Measurements from ENCODE around the gene RALB.
"Not testable (repeated sequence)": the region's sequence is repeated elsewhere in the genome, so short reads cannot be mapped to it uniquely, and the experiment has no call there.

The RALB gene

GRCh38 chr2:120223034-120223912 is 29.4 kb upstream of the RALB start, which contains the start of gene TMEM185B:
Gene TMEM185B, minus strand, starts transcription at chr2:120223400. Its CDS starts 424 bp downstream, at chr2:120222976.
- DNase-seq (ENCODE audit: low read depth, low spot score), result peak; percentile 66
- peak within 1 kb of the TSS; percentile 63 for H3K4me3 ChIP-seq (ENCODE audit: low read length)

- peak overlapping the region; percentile 63 for H3K4me3 ChIP-seq (ENCODE audit: low read length)
- DNase-seq (ENCODE audit: low read depth, low spot score), result no peak
Observed at GRCh38 chr2:120224256-120224655, 28.4 kb upstream of the RALB start.

GRCh38 chr2:120224735-120225548 is 27.7 kb upstream of the RALB start:
- no peak overlapping the region for H3K4me3 ChIP-seq (ENCODE audit: low read length)
- DNase-seq (ENCODE audit: low read depth, low spot score), result no peak

GRCh38 chr2:120225549-120226065 is 27.0 kb upstream of the RALB start:
- no peak for DNase-seq (ENCODE audit: low read depth, low spot score)
- H3K4me3 ChIP-seq (ENCODE audit: low read length), result no peak overlapping the region

GRCh38 chr2:120226316-120226715 is 26.3 kb upstream of the RALB start:
- peak; percentile 37 for DNase-seq (ENCODE audit: low read depth, low spot score)

GRCh38 chr2:120227111-120227991 is 25.3 kb upstream of the RALB start:
- peak overlapping the region; percentile 20 for H3K4me3 ChIP-seq (ENCODE audit: low read length)
- DNase-seq (ENCODE audit: low read depth, low spot score), result peak; percentile 75

More at GRCh38 chr2:120226316-120226715, 26.3 kb upstream of the RALB start:
- H3K4me3 ChIP-seq (ENCODE audit: low read length), result no peak overlapping the region

GRCh38 chr2:120228503-120228902 is 24.1 kb upstream of the RALB start:
- DNase-seq (ENCODE audit: low read depth, low spot score), result peak; percentile 25
- H3K4me3 ChIP-seq (ENCODE audit: low read length), result no peak overlapping the region

GRCh38 chr2:120229341-120229740 is 23.3 kb upstream of the RALB start:
- H3K4me3 ChIP-seq (ENCODE audit: low read length), result no peak overlapping the region
- DNase-seq (ENCODE audit: low read depth, low spot score), result no peak

- no peak for DNase-seq (ENCODE audit: low read depth, low spot score)
- H3K4me3 ChIP-seq (ENCODE audit: low read length), result no peak overlapping the region
Observed at GRCh38 chr2:120230515-120231471, 21.9 kb upstream of the RALB start.

- DNase-seq (ENCODE audit: low read depth, low spot score), result no peak
- no peak overlapping the region for H3K4me3 ChIP-seq (ENCODE audit: low read length)
Observed at GRCh38 chr2:120231564-120231973, 21.1 kb upstream of the RALB start.

- H3K4me3 ChIP-seq (ENCODE audit: low read length), result peak overlapping the region; percentile 14
- no peak for DNase-seq (ENCODE audit: low read depth, low spot score)
Observed at GRCh38 chr2:120231974-120232635, 20.5 kb upstream of the RALB start.

GRCh38 chr2:120233292-120233691 is 19.4 kb upstream of the RALB start:
- H3K4me3 ChIP-seq (ENCODE audit: low read length), result no peak overlapping the region
- DNase-seq (ENCODE audit: low read depth, low spot score), result no peak

- DNase-seq (ENCODE audit: low read depth, low spot score); H3K4me3 ChIP-seq (ENCODE audit: low read length): not testable (repeated sequence)
Observed at GRCh38 chr2:120235158-120235557, 17.5 kb upstream of the RALB start.

GRCh38 chr2:120235681-120236080 is 17.0 kb upstream of the RALB start:
- no peak overlapping the region for H3K4me3 ChIP-seq (ENCODE audit: low read length)
- no peak for DNase-seq (ENCODE audit: low read depth, low spot score)

GRCh38 chr2:120236316-120236715 is 16.3 kb upstream of the RALB start:
- DNase-seq (ENCODE audit: low read depth, low spot score), result no peak
- H3K4me3 ChIP-seq (ENCODE audit: low read length), result no peak overlapping the region

- no peak for DNase-seq (ENCODE audit: low read depth, low spot score)
- no peak overlapping the region for H3K4me3 ChIP-seq (ENCODE audit: low read length)
Observed at GRCh38 chr2:120236791-120237190, 15.9 kb upstream of the RALB start.

- no peak for DNase-seq (ENCODE audit: low read depth, low spot score)
- no peak overlapping the region for H3K4me3 ChIP-seq (ENCODE audit: low read length)
Observed at GRCh38 chr2:120237491-120237902, 15.2 kb upstream of the RALB start.
